Neural cell (in vitro differentiated cells): Measurements from ENCODE around the gene ARHGEF19. TPM values are rescaled to one million over a fixed set of nuclear protein-coding genes. Genes with fewer than 3 reads are reported as not detected.

ENCODE experiments used
- H2AFZ ChIP-seq: fragments of 200-600, 300-800 bp; sonication (generic), shearing (Covaris generic); 2 replicates; pipeline ENCODE4 v1.6.0; 2014; ENCODE audit warnings: low read depth, mild to moderate bottlenecking, antibody characterized with exemption, low read length, moderate library complexity
- H3F3A ChIP-seq: fragments of 200-600 bp; shearing (Covaris generic); 2 replicates; pipeline ENCODE4 v1.6.1; 2016; ENCODE audit warnings: mild to moderate bottlenecking, moderate library complexity, mixed read lengths, antibody characterized with exemption, low read length; ENCODE audit not compliant: insufficient read depth, poor library complexity, severe bottlenecking
- H3K27ac ChIP-seq: fragments of 200-600, 300-800 bp; sonication (generic), shearing (Covaris generic); 2 replicates; pipeline ENCODE4 v1.5.1; 2014; ENCODE audit warnings: mild to moderate bottlenecking, low read length, moderate library complexity
- H3K27me3 ChIP-seq: fragments of 300-800, 200-600 bp; sonication (generic), shearing (Covaris generic); 2 replicates; pipeline ENCODE4 v1.6.0; 2014; ENCODE audit warnings: mild to moderate bottlenecking, low read depth, low read length, moderate library complexity; ENCODE audit not compliant: insufficient read depth
- H3K36me3 ChIP-seq: fragments of 300-800, 200-600 bp; sonication (generic), shearing (Covaris generic); 2 replicates; pipeline ENCODE4 v1.5.1; 2014; ENCODE audit warnings: mild to moderate bottlenecking, antibody characterized with exemption, low read length, moderate library complexity; ENCODE audit not compliant: insufficient read depth
- H3K4me2 ChIP-seq: fragments of 300-800, 200-600 bp; sonication (generic), shearing (Covaris generic); 2 replicates; pipeline ENCODE4 v1.6.0; 2014; ENCODE audit warnings: mild to moderate bottlenecking, low read length
- H3K4me3 ChIP-seq: fragments of 300-800, 200-600 bp; sonication (generic), shearing (Covaris generic); 2 replicates; pipeline ENCODE4 v1.5.1; 2014; ENCODE audit warnings: mild to moderate bottlenecking, low read length, moderate library complexity
- H3K79me2 ChIP-seq: fragments of 200-600 bp; shearing (Covaris generic); replicated peaks from 2 replicates; pipeline ENCODE4 v1.6.0; 2014; ENCODE audit warnings: mild to moderate bottlenecking, low read length, moderate library complexity; ENCODE audit not compliant: insufficient read depth
- H3K9ac ChIP-seq: fragments of 300-800, 200-600 bp; sonication (generic), shearing (Covaris generic); 2 replicates; pipeline ENCODE4 v1.6.1; 2016; ENCODE audit warnings: mild to moderate bottlenecking, low read length, mixed read lengths
- H3K9me2 ChIP-seq: fragments of 200-600 bp; shearing (Covaris generic); 2 replicates; pipeline ENCODE4 v1.6.1; 2016; ENCODE audit warnings: mild to moderate bottlenecking, low read length, mixed read lengths; ENCODE audit not compliant: insufficient read depth
- H3K9me3 ChIP-seq: fragments of 200-600, 300-800 bp; sonication (generic), shearing (Covaris generic); 2 replicates; pipeline ENCODE4 v1.6.1; 2016; ENCODE audit warnings: mild to moderate bottlenecking, mixed run types, low read length, moderate library complexity, mixed read lengths
- H4K20me1 ChIP-seq: fragments of 200-600 bp; shearing (Covaris generic); 2 replicates; pipeline ENCODE4 v1.6.1; 2016; ENCODE audit warnings: mild to moderate bottlenecking, mixed run types; ENCODE audit not compliant: insufficient read depth
- EP300 ChIP-seq: fragments of 450-650 bp; conservative IDR thresholded peaks from 2 replicates; pipeline ENCODE4 v1.6.1; 2014; ENCODE audit warnings: antibody characterized with exemption, mild to moderate bottlenecking, moderate library complexity; ENCODE audit not compliant: poor library complexity, severe bottlenecking
- EZH2 ChIP-seq: fragments of 200-600, 300-800 bp; shearing (Covaris generic), sonication (generic); IDR thresholded peaks from 2 replicates; pipeline ENCODE4 v1.6.1; 2014; ENCODE audit warnings: antibody characterized with exemption, low read length, borderline replicate concordance, mild to moderate bottlenecking; ENCODE audit not compliant: insufficient read depth, poor library complexity, severe bottlenecking
- MXI1 ChIP-seq: fragments of 450-650 bp; conservative IDR thresholded peaks from 2 replicates; pipeline ENCODE4 v1.6.1; 2014; ENCODE audit warnings: antibody characterized with exemption, mild to moderate bottlenecking; ENCODE audit not compliant: poor library complexity, severe bottlenecking
- POLR2AphosphoS5 ChIP-seq: IDR thresholded peaks from 2 replicates; pipeline ENCODE4 v1.6.1; 2012
- RAD21 ChIP-seq: fragments of 450-650 bp; conservative IDR thresholded peaks from 2 replicates; pipeline ENCODE4 v1.6.1; 2014; ENCODE audit warnings: antibody characterized with exemption, mild to moderate bottlenecking, moderate library complexity
- REST ChIP-seq: IDR thresholded peaks from 2 replicates; pipeline ENCODE4 v1.6.1; 2012; ENCODE audit warnings: borderline replicate concordance
- SMC3 ChIP-seq: fragments of 450-650 bp; conservative IDR thresholded peaks from 2 replicates; pipeline ENCODE4 v1.6.1; 2014; ENCODE audit warnings: antibody characterized with exemption, mild to moderate bottlenecking, moderate library complexity; ENCODE audit not compliant: poor library complexity
- TAF1 ChIP-seq: IDR thresholded peaks from 2 replicates; pipeline ENCODE4 v1.6.1; 2012; ENCODE audit warnings: low read depth
- polyA plus RNA-seq: library from polyadenylated mRNA; depleted of rRNA; stranded (reverse); fragments of >200 nt; gene quantifications from 2 replicates; pipeline ENCODE4 v1.2.3, GENCODE V29; 2014
- TF ChIP-seq, protein P1 (sequence below): fragments of 450-650 bp; IDR thresholded peaks from 2 replicates; pipeline ENCODE4 v1.5.1; 2014; ENCODE audit warnings: antibody characterized with exemption, mild to moderate bottlenecking, moderate library complexity; ENCODE audit not compliant: poor library complexity, severe bottlenecking

Gene ARHGEF19
- polyA plus RNA-seq, 1 donor from 2014 or later = 0.93 TPM

GRCh38 chr1:16189003-16189402 is 23.4 kb downstream of the ARHGEF19 start:
- Histone ChIP-seq H3K36me3 (no peaks in the 10 kb centered on the region), H3K27ac (no peak overlapping the region), H4K20me1 (no peaks in the 10 kb centered on the region), H3F3A (no peaks in the 10 kb centered on the region), H2AFZ (no peak overlapping the region), H3K27me3 (no peaks in the 10 kb centered on the region), H3K79me2 (no peaks in the 10 kb centered on the region), H3K4me2 (no peak overlapping the region), H3K4me3 (no peak overlapping the region), H3K9me2 (no peaks in the 10 kb centered on the region), H3K9ac (no peak overlapping the region), H3K9me3 (no peaks in the 10 kb centered on the region)
- no peak for TF ChIP-seq SMC3
- TF ChIP-seq, protein P1, sequence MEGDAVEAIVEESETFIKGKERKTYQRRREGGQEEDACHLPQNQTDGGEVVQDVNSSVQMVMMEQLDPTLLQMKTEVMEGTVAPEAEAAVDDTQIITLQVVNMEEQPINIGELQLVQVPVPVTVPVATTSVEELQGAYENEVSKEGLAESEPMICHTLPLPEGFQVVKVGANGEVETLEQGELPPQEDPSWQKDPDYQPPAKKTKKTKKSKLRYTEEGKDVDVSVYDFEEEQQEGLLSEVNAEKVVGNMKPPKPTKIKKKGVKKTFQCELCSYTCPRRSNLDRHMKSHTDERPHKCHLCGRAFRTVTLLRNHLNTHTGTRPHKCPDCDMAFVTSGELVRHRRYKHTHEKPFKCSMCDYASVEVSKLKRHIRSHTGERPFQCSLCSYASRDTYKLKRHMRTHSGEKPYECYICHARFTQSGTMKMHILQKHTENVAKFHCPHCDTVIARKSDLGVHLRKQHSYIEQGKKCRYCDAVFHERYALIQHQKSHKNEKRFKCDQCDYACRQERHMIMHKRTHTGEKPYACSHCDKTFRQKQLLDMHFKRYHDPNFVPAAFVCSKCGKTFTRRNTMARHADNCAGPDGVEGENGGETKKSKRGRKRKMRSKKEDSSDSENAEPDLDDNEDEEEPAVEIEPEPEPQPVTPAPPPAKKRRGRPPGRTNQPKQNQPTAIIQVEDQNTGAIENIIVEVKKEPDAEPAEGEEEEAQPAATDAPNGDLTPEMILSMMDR = no peak
- no peak for TF ChIP-seq EP300
- no peak for TF ChIP-seq TAF1

DNA sequence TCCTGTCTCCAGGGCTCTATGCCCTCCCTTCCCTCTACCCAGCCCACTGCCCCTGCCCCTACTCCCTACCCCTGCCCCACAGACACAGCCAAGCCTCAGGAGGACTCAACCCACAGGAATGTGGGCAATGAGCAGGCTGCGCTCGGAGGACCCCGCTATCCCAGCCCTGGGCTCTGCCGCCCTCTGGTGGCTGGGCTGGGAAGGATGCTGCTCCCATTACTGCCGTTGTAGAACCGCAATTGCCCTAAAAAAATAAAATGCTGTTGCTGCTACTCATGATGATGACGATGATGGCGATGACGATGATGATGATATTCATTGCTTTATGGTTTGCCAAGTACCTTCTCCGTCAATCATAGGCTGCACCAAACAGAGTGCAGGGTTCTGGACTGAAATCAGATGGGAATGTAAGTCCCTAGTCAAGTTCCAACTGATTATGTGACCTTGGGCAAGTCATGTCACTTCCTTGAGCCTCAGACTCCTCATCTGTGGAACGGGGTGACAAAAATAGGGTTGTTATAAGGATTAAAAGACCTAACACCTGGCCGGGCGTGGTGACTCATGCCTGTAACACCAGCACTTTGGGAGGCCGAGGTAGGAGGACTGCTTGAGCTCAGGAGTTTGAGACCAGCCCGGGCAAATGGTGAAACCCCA is 24.6 kb downstream of the ARHGEF19 start:
- Histone ChIP-seq H4K20me1 (no peaks in the 10 kb centered on the region), H3K4me2 (no peak overlapping the region), H3K79me2 (no peaks in the 10 kb centered on the region), H3K27ac (no peak overlapping the region), H2AFZ (no peak overlapping the region), H3K27me3 (no peaks in the 10 kb centered on the region), H3K9me3 (no peaks in the 10 kb centered on the region), H3K36me3 (no peaks in the 10 kb centered on the region), H3K9me2 (no peaks in the 10 kb centered on the region), H3K9ac (no peak overlapping the region), H3F3A (no peaks in the 10 kb centered on the region), H3K4me3 (no peak overlapping the region)
- no peak for TF ChIP-seq REST
- TF ChIP-seq, protein P1 = peak; percentile 73
- TF ChIP-seq POLR2AphosphoS5 = no peak
- peak; percentile 82 for TF ChIP-seq SMC3
- no peak for TF ChIP-seq TAF1
- peak; percentile 78 for TF ChIP-seq RAD21
- no peak for TF ChIP-seq MXI1
- no peak for TF ChIP-seq EP300
- no peak for TF ChIP-seq EZH2
